Jurkat, Clone E6-1 (cell line): Measurements from ENCODE around the gene BACH2. TPM values are rescaled to one million over a fixed set of nuclear protein-coding genes. Genes with fewer than 3 reads are reported as not detected.
"Not testable (repeated sequence)": the region's sequence is repeated elsewhere in the genome, so short reads cannot be mapped to it uniquely, and the experiment has no call there.

Experiments used
- DNase-seq: peaks from one replicate; pipeline ENCODE4 v3.0.0-alpha.2; 2011; ENCODE audit warnings: low read depth, low spot score
- H3K4me3 ChIP-seq: 2 replicates; pipeline ENCODE4 v1.5.1; 2011; ENCODE audit warnings: mild to moderate bottlenecking, low read length, control low read depth, moderate library complexity
- polyA plus RNA-seq: library from polyadenylated mRNA; unstranded; fragments of >200 nt; gene quantifications from one replicate; pipeline ENCODE4 v1.2.1, GENCODE V29; 2012; ENCODE audit warnings: missing spikeins; ENCODE audit not compliant: insufficient read length, insufficient read depth

BACH2 gene
- polyA plus RNA-seq = 2.4 TPM

DNA sequence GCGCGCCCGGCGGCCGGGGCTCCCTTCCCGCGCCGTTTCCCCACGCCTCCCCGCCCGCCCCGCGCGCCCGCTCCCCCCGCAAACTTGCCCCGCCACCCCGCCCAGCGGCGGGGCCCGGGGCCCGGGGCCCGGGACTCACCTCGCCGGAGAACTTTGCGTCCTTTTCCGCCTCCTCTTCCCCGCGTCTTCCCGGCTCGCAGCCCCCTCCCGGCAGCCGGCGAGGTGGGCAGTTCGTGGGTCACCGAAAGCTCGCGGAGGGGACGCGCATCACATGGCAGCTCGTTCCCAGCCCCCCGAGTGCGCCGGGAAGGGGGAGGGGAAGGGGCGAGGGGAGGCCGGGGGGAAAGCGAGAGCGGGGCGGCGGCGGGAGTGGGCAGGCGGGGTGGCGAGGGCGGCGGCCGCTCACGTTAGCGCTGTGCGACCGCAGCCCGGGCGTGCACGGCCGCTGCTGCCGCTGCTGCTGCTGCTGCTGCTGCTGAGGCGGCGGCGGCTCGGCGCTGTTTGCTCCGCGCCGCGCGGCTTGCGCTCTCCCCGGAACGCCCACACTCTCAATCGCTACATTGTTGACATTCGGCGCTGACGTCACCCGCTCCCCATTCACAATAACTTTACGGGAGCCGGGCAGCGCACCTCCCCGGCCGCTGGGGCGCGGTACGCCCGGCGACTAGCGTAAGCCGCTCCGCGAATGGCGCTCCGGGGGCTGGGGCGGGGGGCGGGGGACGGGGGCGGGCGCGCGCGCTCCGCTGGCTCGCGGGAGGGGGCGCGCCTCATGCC lies at the start of gene BACH2:
Gene BACH2 (minus strand): TSS at position 503 of the 774 bp plus-strand sequence. CDS start 287,999 bp downstream, outside the sequence.
- peak within 1 kb of the TSS; percentile 73 for H3K4me3 ChIP-seq
- peak; percentile 90 for DNase-seq

- H3K4me3 ChIP-seq = no peak overlapping the region
- DNase-seq = no peak
These were observed 46.9 kb upstream of the BACH2 start for GRCh38 chr6:90343576-90343975.

- H3K4me3 ChIP-seq = no peak overlapping the region
- DNase-seq = no peak
These were observed 41.8 kb upstream of the BACH2 start for GRCh38 chr6:90338409-90338808.

DNA sequence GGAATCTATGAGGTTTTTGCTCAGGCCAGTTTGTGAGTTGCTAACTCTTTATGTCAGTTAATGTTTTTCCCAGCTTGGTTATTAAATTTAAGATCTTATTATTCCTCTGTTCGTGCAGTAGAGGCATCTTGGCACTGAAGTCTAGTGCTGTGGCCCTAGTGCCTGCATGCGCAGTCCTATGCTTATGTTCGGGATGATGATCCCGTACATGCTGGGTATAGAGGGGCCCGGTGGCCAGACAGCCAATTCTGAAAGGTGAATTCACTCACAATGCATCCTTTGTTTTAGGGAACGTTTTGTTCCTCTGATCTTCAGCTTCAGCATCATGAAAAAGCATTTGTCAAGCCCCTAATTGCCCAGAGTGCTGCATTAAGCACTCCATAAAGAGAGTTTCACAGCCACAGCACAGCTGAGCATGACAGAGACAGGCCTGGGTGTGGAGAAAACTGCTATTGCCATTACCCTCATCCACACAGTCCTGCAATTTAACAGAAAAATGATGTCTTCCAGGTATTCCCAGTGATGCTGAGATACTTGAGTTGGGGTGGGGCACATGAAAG lies 39.8 kb upstream of the BACH2 start:
- no peak for DNase-seq

DNA sequence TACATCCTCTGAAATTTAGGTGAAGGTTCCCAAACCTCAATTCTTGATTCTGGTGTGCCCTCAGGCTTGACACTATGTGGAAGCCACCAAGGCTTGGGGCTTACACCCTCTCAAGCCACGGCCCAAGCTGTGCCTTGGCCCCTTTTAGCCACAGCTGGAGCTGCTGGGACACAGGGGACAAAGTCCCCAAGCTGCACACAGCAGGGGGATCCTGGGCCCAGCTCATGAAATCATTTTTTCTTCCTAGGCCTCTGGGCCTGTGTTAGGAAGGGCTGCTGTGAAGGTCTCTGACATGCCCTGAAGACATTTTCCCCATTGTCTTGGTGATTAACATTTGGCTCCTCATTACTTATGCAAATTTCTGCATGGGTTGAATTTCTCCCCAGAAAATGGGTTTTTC lies 37.3 kb upstream of the BACH2 start:
- no peak for DNase-seq
- no peak overlapping the region for H3K4me3 ChIP-seq

More for the DNA sequence above, 39.8 kb upstream of the BACH2 start:
- no peak overlapping the region for H3K4me3 ChIP-seq

GRCh38 chr6:90332978-90333543 lies 36.4 kb upstream of the BACH2 start:
- H3K4me3 ChIP-seq, DNase-seq: not testable (repeated sequence)

- no peak for DNase-seq
- no peak overlapping the region for H3K4me3 ChIP-seq
These were observed 32.9 kb upstream of the BACH2 start for GRCh38 chr6:90329386-90330077.

GRCh38 chr6:90328004-90328403 lies 31.4 kb upstream of the BACH2 start:
- DNase-seq = no peak
- H3K4me3 ChIP-seq = no peak overlapping the region

DNA sequence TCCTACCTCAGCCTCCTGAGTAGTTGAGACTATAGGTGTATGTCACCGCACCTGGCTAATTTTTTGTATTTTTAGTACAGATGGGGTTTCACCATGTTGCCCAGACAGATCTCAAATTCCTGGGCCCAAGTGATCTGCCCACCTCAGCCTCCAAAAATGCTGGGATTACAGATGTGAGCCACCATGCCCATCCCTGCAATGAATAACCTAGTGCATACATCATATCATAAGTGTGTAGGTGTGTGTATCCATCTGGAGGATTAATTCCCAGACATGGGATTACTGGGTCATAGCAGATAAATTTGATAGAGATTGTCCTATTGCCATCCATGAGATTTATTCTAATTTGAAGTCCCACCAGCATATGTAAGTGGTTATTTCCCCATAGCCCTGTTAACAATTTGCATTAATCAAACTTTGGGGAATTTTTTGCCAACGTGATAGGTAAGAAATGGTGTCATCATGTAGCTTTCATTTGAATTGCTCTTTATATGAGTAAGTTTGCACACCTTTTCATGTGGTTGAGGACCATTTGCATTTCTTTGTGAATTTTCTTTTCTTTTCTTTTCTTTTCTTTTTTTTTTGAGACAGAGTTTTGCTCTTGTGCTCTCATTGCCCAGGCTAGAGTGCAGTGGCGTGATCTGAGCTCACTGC lies 29.9 kb upstream of the BACH2 start:
- H3K4me3 ChIP-seq = no peak overlapping the region
- no peak for DNase-seq

DNA sequence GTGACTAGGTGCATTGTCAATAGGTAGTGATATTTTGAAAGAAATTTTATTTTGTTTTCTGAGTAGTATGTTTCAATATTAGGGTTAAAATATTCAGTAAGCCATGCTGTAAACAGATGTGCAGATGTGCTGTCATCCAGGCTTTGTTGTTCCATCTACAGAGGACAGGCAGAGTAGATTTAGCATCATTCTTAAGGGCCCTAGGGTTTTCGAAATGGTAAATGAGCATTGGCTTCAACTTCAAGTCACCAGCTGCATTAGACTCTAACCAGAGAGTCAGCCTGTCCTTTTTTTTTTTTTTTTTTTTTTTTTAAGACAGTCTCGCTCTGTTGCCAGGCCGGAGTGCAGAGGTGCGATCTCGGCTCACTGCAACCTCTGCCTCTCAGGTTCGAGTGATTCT lies 27.1 kb upstream of the BACH2 start:
- H3K4me3 ChIP-seq = no peak overlapping the region
- no peak for DNase-seq

DNA sequence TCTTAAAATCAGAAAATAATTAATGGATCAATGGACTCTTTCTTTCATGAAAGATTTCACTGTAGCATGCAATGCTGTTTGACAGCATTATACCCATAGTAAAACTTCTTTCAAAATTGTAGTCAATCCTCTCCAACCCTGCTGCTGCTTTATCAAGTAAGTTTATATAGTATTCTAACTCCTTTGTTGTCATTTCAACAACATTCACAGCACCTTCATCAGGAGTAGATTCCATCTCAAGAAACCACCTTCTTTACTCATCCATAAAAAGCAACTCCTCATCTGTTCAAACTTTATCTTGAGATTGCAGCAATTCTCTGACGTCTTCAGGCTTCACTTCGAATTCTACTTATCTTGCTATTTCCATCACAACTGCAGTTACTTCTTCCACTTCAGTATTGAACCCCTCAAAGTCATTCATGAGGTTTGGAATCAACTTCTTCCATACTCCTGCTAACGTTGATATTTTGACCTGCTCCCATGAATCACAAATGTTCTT lies 26.4 kb upstream of the BACH2 start:
- no peak overlapping the region for H3K4me3 ChIP-seq
- no peak for DNase-seq

- DNase-seq = no peak
These were observed 23.5 kb upstream of the BACH2 start for GRCh38 chr6:90319979-90320685.

DNA sequence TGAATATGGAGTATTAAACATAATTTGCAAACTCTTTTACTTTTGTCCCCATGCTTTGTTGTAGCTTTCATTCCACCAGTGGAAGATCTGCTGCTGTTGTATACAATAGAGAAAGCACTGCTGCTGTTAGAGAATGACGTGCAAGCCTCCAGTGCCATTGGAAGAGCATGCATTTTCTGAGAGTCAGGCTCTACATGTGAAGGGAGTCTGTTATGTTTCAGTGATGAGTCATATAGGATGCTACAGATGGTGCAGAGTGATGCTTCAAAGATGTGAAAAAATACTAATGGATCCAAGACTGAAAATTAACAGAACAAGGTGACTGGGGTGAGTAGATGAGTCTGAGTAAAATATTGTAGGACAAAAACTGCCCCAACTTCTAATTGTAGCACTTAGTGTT lies 22.4 kb upstream of the BACH2 start:
- DNase-seq = no peak
- no peak overlapping the region for H3K4me3 ChIP-seq

More at GRCh38 chr6:90319979-90320685, 23.5 kb upstream of the BACH2 start:
- no peak overlapping the region for H3K4me3 ChIP-seq

GRCh38 chr6:90315986-90316385 lies 19.3 kb upstream of the BACH2 start:
- no peak for DNase-seq
- H3K4me3 ChIP-seq = no peak overlapping the region

GRCh38 chr6:90315354-90315950 lies 18.8 kb upstream of the BACH2 start:
- no peak overlapping the region for H3K4me3 ChIP-seq
- DNase-seq = no peak

DNA sequence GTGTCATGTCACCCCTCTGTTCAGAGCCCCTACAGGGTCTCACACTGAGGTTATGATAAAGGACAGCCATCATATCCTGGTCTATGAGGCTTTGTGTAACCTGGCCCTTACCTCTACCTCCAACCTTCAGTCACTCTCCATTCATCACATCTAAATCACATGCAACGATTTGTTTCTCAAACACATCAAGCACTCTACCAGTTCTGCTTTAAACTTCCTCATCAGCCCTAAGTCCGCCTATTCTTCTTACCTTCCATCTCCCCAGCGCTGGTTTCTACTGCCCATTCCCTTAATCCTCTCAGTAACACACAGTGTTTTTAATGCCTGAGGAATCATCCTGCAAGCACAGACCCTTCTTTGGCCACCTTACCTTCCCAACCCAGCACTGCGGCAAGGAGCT lies 17.9 kb upstream of the BACH2 start:
- no peak for DNase-seq
- H3K4me3 ChIP-seq = no peak overlapping the region

GRCh38 chr6:90311569-90311968 lies 14.9 kb upstream of the BACH2 start:
- DNase-seq = no peak
- no peak overlapping the region for H3K4me3 ChIP-seq

DNA sequence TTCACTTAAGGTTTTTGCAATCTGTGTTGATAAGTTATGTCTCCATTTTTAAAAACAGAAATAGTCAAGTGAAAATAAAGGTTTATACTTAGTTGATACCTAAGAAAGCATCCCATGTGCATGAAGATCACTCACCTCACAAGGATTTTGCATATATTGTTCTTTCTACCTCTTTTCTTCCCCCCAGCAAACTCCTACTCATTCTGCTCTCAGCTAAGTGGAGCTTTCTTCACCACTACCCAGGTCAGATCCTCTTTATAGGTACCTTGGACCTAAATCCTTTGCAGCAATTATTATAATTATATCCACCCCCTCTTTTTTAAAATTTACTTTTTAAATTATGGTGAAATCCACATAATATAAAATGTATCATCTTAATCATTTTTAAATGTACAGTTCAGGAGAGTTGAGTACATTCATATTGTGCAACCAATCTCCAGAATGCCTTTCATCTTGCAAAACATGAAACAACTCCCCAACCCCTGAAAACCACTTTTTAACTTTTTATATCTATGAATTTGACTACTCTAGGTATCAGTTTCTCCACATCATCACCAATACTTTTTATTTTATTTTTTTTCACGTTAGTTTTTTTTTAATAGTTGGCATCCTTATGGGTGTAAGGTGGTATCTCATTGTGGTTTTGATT lies 9.3 kb upstream of the BACH2 start:
- H3K4me3 ChIP-seq = no peak overlapping the region
- no peak for DNase-seq
